ENCODE results near the gene FAM120A. TPM values are rescaled to one million over a fixed set of nuclear protein-coding genes. Genes with fewer than 3 reads are reported as not detected.

The FAM120A gene
- total RNA-seq, 2 donors from 2014 or later: 38.3 to 46.1 TPM

- no peak for DNase-seq
- H3K27me3 ChIP-seq (ENCODE audit: control insufficient read depth, insufficient read depth, low read length, poor library complexity, severe bottlenecking): no peaks in the 10 kb centered on the region
- H3K9ac ChIP-seq (ENCODE audit: extremely low read depth, low read length, poor library complexity, severe bottlenecking): no peak overlapping the region
- WGBS, 2 experiments (ENCODE audit: insufficient coverage in 1 of 2, insufficient read length in 1 of 2): 93 to 100% methylated on average over 1 of the region's 1 CpG
- Mint-ChIP-seq H3K4me1 (peaks cover 22% of the 10 kb centered on the region), H3K36me3 (ENCODE audit: low read depth) (peaks cover 1% of the 10 kb centered on the region), H3K4me3 (no peak overlapping the region), H3K27me3 (ENCODE audit: insufficient read depth) (no peaks in the 10 kb centered on the region), H3K9me3 (no peaks in the 10 kb centered on the region), H3K27ac (no peak overlapping the region)
- H3K4me1 ChIP-seq (ENCODE audit: control insufficient read depth, insufficient read depth, low read length): no peaks in the 10 kb centered on the region
- TF ChIP-seq CTCF (conservative IDR thresholded peaks at IDR 0.05): no peak
- H3K9me3 ChIP-seq (ENCODE audit: control insufficient read depth, low read length): no peaks in the 10 kb centered on the region
- no peak overlapping the region for H3K4me3 ChIP-seq (ENCODE audit: low read length)
- peaks cover 9% of the 10 kb centered on the region for H3K36me3 ChIP-seq (ENCODE audit: control insufficient read depth, insufficient read depth, low read length)
- no peak overlapping the region for H3K27ac ChIP-seq (ENCODE audit: low read depth, low read length)
Observed at GRCh38 chr9:93456022-93456421, 4.5 kb downstream of the FAM120A start.

DNA sequence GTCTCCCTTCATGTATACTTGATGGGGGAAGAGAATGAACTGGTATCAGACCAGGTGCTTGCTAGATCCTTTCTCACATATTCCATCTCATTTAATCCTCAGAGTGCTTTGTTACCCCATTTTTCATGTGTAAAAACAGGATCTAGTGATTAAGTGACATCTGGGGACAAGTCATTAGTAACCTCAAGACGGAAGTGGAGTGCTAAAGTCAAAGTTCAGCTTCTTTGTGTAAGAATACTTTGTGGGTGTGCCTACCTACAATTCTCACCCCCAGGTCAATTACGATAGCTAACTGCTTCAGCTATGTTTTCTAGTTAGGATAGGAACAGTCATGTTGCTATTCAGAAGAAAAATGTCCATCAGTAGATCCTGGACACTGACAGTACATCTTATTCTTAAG, 5.0 kb downstream of the FAM120A start:
- Mint-ChIP-seq H3K36me3 (ENCODE audit: low read depth) (peaks cover 3% of the 10 kb centered on the region), H3K9me3 (no peaks in the 10 kb centered on the region), H3K27ac (no peak overlapping the region), H3K4me1 (peaks cover 24% of the 10 kb centered on the region), H3K4me3 (no peak overlapping the region), H3K27me3 (ENCODE audit: insufficient read depth) (no peaks in the 10 kb centered on the region)
- Histone ChIP-seq H3K9me3 (ENCODE audit: control insufficient read depth, low read length) (no peaks in the 10 kb centered on the region), H3K4me1 (ENCODE audit: control insufficient read depth, insufficient read depth, low read length) (no peaks in the 10 kb centered on the region), H3K4me3 (ENCODE audit: low read length) (no peak overlapping the region), H3K9ac (ENCODE audit: extremely low read depth, low read length, poor library complexity, severe bottlenecking) (no peak overlapping the region), H3K27ac (ENCODE audit: low read depth, low read length) (no peak overlapping the region), H3K27me3 (ENCODE audit: control insufficient read depth, insufficient read depth, low read length, poor library complexity, severe bottlenecking) (no peaks in the 10 kb centered on the region), H3K36me3 (ENCODE audit: control insufficient read depth, insufficient read depth, low read length) (peaks cover 9% of the 10 kb centered on the region)
- 85% methylated on average over 2 of the region's 2 CpGs; no CpG with 5 or more reads in 1 of the 2 experiments for WGBS, 2 experiments (ENCODE audit: insufficient coverage in 1 of 2, insufficient read length in 1 of 2)
- DNase-seq: no peak
- TF ChIP-seq CTCF (conservative IDR thresholded peaks at IDR 0.05): no peak

GRCh38 chr9:93457006-93457405, 5.5 kb downstream of the FAM120A start:
- WGBS, 2 experiments (ENCODE audit: insufficient coverage in 1 of 2, insufficient read length in 1 of 2): 86 to 96% methylated on average over 1 of the region's 1 CpG
- Histone ChIP-seq H3K9me3 (ENCODE audit: control insufficient read depth, low read length) (no peaks in the 10 kb centered on the region), H3K27ac (ENCODE audit: low read depth, low read length) (no peak overlapping the region), H3K9ac (ENCODE audit: extremely low read depth, low read length, poor library complexity, severe bottlenecking) (no peak overlapping the region), H3K36me3 (ENCODE audit: control insufficient read depth, insufficient read depth, low read length) (peaks cover 9% of the 10 kb centered on the region), H3K4me3 (ENCODE audit: low read length) (no peak overlapping the region), H3K27me3 (ENCODE audit: control insufficient read depth, insufficient read depth, low read length, poor library complexity, severe bottlenecking) (no peaks in the 10 kb centered on the region), H3K4me1 (ENCODE audit: control insufficient read depth, insufficient read depth, low read length) (no peaks in the 10 kb centered on the region)
- Mint-ChIP-seq H3K4me1 (peaks cover 24% of the 10 kb centered on the region), H3K27me3 (ENCODE audit: insufficient read depth) (no peaks in the 10 kb centered on the region), H3K9me3 (no peaks in the 10 kb centered on the region), H3K36me3 (ENCODE audit: low read depth) (peaks cover 3% of the 10 kb centered on the region), H3K27ac (no peak overlapping the region), H3K4me3 (no peak overlapping the region)
- no peak for DNase-seq
- TF ChIP-seq CTCF (conservative IDR thresholded peaks at IDR 0.05): no peak

All from endodermal cell (in vitro differentiated cells).